ENCODE data around the gene COPS4. TPM values are rescaled to one million over a fixed set of nuclear protein-coding genes. Genes with fewer than 3 reads are reported as not detected.
"Not testable (repeated sequence)": the region's sequence is repeated elsewhere in the genome, so short reads cannot be mapped to it uniquely, and the experiment has no call there.

Gene COPS4
- total RNA-seq, 2 donors from 2014 or later = 50.5 to 56.9 TPM

GRCh38 chr4:83040269-83040668 is 5.3 kb downstream of the COPS4 start:
- intact Hi-C loops (cut with DNase I) = no loop called here
- no peaks in the 10 kb centered on the region for H3K36me3 ChIP-seq
- WGBS = 86% methylated on average over 3 of the region's 3 CpGs

DNA sequence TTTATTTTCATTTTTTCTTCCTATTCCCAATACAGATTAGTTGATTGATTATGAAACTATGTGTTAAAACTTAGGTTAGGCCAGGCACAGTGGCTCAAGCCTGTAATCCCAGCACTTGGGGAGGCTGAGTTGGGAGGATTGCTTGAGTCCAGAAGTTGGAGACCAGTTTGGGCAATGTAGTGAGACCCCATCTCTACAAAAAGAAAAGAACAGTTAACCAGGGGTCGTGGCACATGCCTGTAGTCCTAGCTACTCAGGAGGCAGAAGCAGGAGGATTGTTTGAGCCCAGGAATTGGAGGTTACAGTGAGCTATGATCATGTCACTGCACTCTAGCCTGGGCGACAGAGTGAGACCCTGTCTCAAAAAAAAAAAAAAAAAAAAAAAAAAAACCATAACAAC is 8.2 kb downstream of the COPS4 start:
- intact Hi-C loops (cut with DNase I); H3K27me3 ChIP-seq (replicated peaks; ENCODE audit: insufficient read depth); H3K27ac ChIP-seq; H3K36me3 ChIP-seq; DNase-seq (ENCODE audit: low spot score); H3K4me1 ChIP-seq (replicated peaks); H3K9me3 ChIP-seq; H3K4me3 ChIP-seq: not testable (repeated sequence)
- 97% methylated on average over 2 of the region's 2 CpGs for WGBS

More at GRCh38 chr4:83040269-83040668, 5.3 kb downstream of the COPS4 start:
- TF ChIP-seq POLR2AphosphoS5 (IDR thresholded peaks at IDR 0.05) (no peak), POLR2A (IDR thresholded peaks at IDR 0.05) (no peak), CTCF (IDR thresholded peaks at IDR 0.05) (no peak)
- H3K27me3 ChIP-seq (replicated peaks; ENCODE audit: insufficient read depth) = no peaks in the 10 kb centered on the region
- no peak overlapping the region for H3K27ac ChIP-seq
- DNase-seq (ENCODE audit: low spot score) = no peak
- no peaks in the 10 kb centered on the region for H3K9me3 ChIP-seq
- no peaks in the 10 kb centered on the region for H3K4me1 ChIP-seq (replicated peaks)
- no peak overlapping the region for H3K4me3 ChIP-seq

- Histone ChIP-seq H3K4me3 (no peak overlapping the region), H3K27me3 (replicated peaks; ENCODE audit: insufficient read depth) (no peaks in the 10 kb centered on the region), H3K9me3 (no peaks in the 10 kb centered on the region), H3K36me3 (no peaks in the 10 kb centered on the region), H3K27ac (no peak overlapping the region), H3K4me1 (replicated peaks) (no peaks in the 10 kb centered on the region)
- WGBS = 89% methylated on average over 14 of the region's 14 CpGs
- intact Hi-C loops (cut with DNase I) = no loop called here
- TF ChIP-seq POLR2A (IDR thresholded peaks at IDR 0.05) (no peak), CTCF (IDR thresholded peaks at IDR 0.05) (no peak), POLR2AphosphoS5 (IDR thresholded peaks at IDR 0.05) (no peak)
- no peak for DNase-seq (ENCODE audit: low spot score)
Observed at GRCh38 chr4:83043801-83044407, 8.9 kb downstream of the COPS4 start.

DNA sequence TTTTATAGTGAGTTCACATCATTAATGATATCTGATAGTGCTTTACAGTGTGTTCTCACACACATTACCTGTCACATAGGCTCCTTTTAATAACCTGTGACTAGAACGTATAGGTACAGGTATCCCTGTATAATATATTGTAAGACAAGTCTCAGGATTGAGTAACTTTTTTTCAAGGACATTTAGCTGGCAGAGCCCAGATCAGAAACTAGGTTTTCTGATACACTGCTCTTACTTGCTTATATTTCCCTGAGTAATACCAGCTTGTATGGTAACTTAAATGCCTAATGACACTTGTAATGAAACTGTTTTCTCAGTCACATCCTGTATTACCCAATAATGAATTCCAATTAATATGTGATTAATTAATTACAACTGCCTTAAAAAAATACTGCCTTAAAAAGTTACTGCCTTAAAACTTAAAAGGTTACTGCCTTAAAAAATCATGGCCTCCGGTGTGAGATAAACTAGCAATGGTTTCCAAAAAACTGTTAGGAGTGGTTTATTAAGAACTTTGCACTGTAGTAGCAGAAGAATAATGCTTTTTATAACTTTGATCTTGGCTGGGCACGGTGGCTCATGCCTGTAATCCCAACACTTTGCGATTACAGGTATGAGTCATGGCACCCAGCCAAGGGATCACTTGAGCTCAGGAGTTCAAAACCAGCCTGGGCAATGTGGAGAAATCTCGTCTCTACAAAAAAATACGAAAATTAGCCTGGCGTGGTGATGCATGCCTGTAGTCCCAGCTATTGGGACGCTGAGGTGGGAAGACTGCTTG is 11.9 kb downstream of the COPS4 start:
- DNase-seq (ENCODE audit: low spot score) = no peak
- no peaks in the 10 kb centered on the region for H3K4me1 ChIP-seq (replicated peaks)
- H3K27me3 ChIP-seq (replicated peaks; ENCODE audit: insufficient read depth) = no peaks in the 10 kb centered on the region
- no peak overlapping the region for H3K4me3 ChIP-seq
- intact Hi-C loops (cut with DNase I) = no loop called here
- TF ChIP-seq POLR2AphosphoS5 (IDR thresholded peaks at IDR 0.05) (no peak), POLR2A (IDR thresholded peaks at IDR 0.05) (no peak), CTCF (IDR thresholded peaks at IDR 0.05) (no peak)
- no peaks in the 10 kb centered on the region for H3K36me3 ChIP-seq
- 83% methylated on average over 8 of the region's 8 CpGs for WGBS
- H3K9me3 ChIP-seq = no peaks in the 10 kb centered on the region
- no peak overlapping the region for H3K27ac ChIP-seq

DNA sequence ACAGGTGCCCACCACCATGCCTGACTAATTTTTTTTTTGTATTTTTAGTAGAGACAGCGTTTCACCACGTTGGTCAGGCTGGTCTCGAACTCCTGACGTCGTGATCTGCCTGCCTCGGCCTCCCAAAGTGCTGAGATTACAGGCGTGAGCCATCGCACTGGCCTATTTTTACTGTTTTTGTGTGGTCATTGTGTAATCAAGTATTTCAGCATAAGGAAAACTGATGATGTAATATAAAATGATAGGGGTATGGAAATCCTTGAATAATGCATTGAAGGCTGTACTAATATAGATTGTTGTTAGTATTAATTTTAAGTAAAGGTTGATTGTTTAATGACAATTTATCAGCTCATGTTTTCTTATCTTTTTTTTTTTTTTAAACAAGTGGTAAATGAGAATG is 13.8 kb downstream of the COPS4 start:
- WGBS = 87% methylated on average over 8 of the region's 8 CpGs
- intact Hi-C loops (cut with DNase I); DNase-seq (ENCODE audit: low spot score); H3K9me3 ChIP-seq; H3K27ac ChIP-seq; H3K4me1 ChIP-seq (replicated peaks); H3K4me3 ChIP-seq; H3K36me3 ChIP-seq; H3K27me3 ChIP-seq (replicated peaks; ENCODE audit: insufficient read depth): not testable (repeated sequence)

DNA sequence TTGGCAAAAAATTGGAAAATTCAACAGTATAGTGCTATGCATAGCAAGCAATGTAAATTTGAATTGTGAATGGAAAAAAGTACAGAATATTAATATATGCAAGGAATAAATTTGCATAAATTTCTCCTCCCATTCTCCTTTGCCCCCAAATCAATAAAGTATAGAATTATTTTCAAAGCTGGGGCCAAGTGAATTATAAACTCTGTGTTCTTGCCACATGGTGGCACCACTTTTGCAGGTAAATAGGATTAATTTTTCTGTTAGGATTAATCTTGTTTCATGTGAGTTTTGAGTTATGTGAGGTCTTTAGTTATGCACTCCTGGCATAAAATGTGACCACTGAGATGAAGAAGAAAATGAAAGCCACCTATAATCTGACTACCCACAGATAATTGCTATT is 19.9 kb downstream of the COPS4 start:
- H3K27ac ChIP-seq = no peak overlapping the region
- H3K36me3 ChIP-seq = peaks cover 0 to 4% of the 10 kb centered on the region in 2 donors
- H3K27me3 ChIP-seq (replicated peaks; ENCODE audit: insufficient read depth) = no peaks in the 10 kb centered on the region
- H3K9me3 ChIP-seq = no peaks in the 10 kb centered on the region
- no peak overlapping the region for H3K4me3 ChIP-seq
- TF ChIP-seq CTCF (IDR thresholded peaks at IDR 0.05) (peak in 2 of 4 experiments; percentile 24 to 38), POLR2A (IDR thresholded peaks at IDR 0.05) (no peak)
- H3K4me1 ChIP-seq (replicated peaks) = no peaks in the 10 kb centered on the region
- DNase-seq (ENCODE audit: low spot score) = no peak
- intact Hi-C loops (cut with DNase I) = no loop called here
